ENCODE data around the gene CRY1. TPM values are rescaled to one million over a fixed set of nuclear protein-coding genes. Genes with fewer than 3 reads are reported as not detected.
"Not testable (repeated sequence)": the region's sequence is repeated elsewhere in the genome, so short reads cannot be mapped to it uniquely, and the experiment has no call there.

The CRY1 gene
- total RNA-seq, 1 donor from 2014 or later, result 10.1 TPM

- Mint-ChIP-seq H3K27ac (ENCODE audit: unreplicated experiment) (no peak overlapping the region), H3K4me1 (ENCODE audit: low read depth, unreplicated experiment) (no peaks in the 10 kb centered on the region), H3K27me3 (ENCODE audit: unreplicated experiment) (peaks cover 2% of the 10 kb centered on the region)
Measured at GRCh38 chr12:107108995-107109508, 15.7 kb upstream of the CRY1 start.

DNA sequence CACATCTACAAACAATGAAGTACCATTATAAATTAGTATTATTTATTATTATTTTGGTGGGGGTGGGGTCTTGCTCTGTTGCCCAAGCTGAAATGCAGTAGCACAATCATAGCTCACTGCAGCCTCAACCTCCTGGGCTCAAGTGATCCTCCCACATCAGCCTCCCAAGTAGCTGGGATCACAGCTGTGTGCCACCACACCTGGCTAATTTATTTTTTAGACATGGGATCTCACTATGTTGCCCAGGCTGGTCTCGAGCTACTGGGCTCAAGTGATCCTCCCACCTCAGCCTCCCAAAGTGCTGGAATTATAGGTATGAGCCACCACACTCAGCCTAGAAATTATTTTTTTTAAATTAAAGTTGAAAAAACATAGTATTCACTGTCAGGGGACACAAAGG lies 15.0 kb upstream of the CRY1 start:
- not testable (repeated sequence) for H3K27ac Mint-ChIP-seq (ENCODE audit: unreplicated experiment); H3K27me3 Mint-ChIP-seq (ENCODE audit: unreplicated experiment)

More at GRCh38 chr12:107108995-107109508, 15.7 kb upstream of the CRY1 start:
- DNase-seq, result no peak
- no peak overlapping the region for H3K4me3 Mint-ChIP-seq (ENCODE audit: unreplicated experiment)
- no peaks in the 10 kb centered on the region for H3K36me3 Mint-ChIP-seq (ENCODE audit: unreplicated experiment)
- TF ChIP-seq, protein P1, sequence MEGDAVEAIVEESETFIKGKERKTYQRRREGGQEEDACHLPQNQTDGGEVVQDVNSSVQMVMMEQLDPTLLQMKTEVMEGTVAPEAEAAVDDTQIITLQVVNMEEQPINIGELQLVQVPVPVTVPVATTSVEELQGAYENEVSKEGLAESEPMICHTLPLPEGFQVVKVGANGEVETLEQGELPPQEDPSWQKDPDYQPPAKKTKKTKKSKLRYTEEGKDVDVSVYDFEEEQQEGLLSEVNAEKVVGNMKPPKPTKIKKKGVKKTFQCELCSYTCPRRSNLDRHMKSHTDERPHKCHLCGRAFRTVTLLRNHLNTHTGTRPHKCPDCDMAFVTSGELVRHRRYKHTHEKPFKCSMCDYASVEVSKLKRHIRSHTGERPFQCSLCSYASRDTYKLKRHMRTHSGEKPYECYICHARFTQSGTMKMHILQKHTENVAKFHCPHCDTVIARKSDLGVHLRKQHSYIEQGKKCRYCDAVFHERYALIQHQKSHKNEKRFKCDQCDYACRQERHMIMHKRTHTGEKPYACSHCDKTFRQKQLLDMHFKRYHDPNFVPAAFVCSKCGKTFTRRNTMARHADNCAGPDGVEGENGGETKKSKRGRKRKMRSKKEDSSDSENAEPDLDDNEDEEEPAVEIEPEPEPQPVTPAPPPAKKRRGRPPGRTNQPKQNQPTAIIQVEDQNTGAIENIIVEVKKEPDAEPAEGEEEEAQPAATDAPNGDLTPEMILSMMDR (IDR thresholded peaks at IDR 0.05; ENCODE audit: partially characterized antibody, unreplicated experiment), result no peak
- peaks cover 3% of the 10 kb centered on the region for H3K9me3 Mint-ChIP-seq (ENCODE audit: unreplicated experiment)

GRCh38 chr12:107107381-107107780 lies 14.0 kb upstream of the CRY1 start:
- Mint-ChIP-seq H3K9me3 (ENCODE audit: unreplicated experiment) (peaks cover 3% of the 10 kb centered on the region), H3K27me3 (ENCODE audit: unreplicated experiment) (peaks cover 4% of the 10 kb centered on the region), H3K27ac (ENCODE audit: unreplicated experiment) (no peak overlapping the region), H3K4me3 (ENCODE audit: unreplicated experiment) (no peak overlapping the region), H3K4me1 (ENCODE audit: low read depth, unreplicated experiment) (no peaks in the 10 kb centered on the region), H3K36me3 (ENCODE audit: unreplicated experiment) (no peaks in the 10 kb centered on the region)
- no peak for DNase-seq
- TF ChIP-seq, protein P1 (IDR thresholded peaks at IDR 0.05; ENCODE audit: partially characterized antibody, unreplicated experiment), result no peak

More for the DNA sequence above, 15.0 kb upstream of the CRY1 start:
- not testable (repeated sequence) for H3K4me1 Mint-ChIP-seq (ENCODE audit: low read depth, unreplicated experiment); H3K36me3 Mint-ChIP-seq (ENCODE audit: unreplicated experiment); H3K4me3 Mint-ChIP-seq (ENCODE audit: unreplicated experiment); DNase-seq; H3K9me3 Mint-ChIP-seq (ENCODE audit: unreplicated experiment)

DNA sequence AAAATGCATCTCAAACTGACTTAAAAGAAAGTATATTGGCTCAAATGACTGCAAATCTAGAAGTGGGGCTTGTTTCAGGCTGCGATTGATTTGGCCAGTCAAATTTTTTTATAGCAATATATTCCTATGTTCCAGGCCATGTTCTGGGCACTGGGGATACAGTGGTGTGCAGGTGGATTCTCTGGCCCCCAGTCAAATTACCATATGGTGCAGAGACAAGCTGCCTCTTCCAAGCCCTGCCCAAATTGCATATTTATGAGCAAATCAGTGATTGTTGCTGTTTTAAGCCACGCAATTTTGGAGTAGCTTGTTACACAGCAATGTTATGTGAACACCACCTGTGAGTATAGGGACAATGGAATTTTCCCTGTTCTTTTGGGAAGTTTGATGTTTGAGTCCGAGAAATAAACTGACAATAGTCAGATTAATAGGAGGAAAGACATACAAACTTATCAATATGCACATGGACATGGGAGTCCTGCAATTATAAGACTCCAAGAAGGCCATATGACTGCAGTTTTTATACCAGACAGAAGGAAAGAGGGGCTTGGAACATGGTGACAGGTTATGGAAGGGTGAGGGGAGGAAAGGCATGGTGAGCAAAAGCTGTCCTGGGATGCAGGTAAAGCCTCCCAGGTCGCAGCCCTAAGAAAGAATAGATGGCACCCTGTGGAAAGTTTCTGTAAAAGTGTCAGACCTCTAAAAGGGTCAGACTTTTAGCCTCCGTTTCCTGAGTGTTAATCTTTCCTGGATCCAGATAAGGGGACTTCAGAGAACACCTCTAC lies 13.1 kb upstream of the CRY1 start:
- peaks cover 4% of the 10 kb centered on the region for H3K27me3 Mint-ChIP-seq (ENCODE audit: unreplicated experiment)
- H3K9me3 Mint-ChIP-seq (ENCODE audit: unreplicated experiment), result peaks cover 3% of the 10 kb centered on the region
- H3K36me3 Mint-ChIP-seq (ENCODE audit: unreplicated experiment), result no peaks in the 10 kb centered on the region
- TF ChIP-seq, protein P1 (IDR thresholded peaks at IDR 0.05; ENCODE audit: partially characterized antibody, unreplicated experiment), result no peak
- no peak overlapping the region for H3K4me3 Mint-ChIP-seq (ENCODE audit: unreplicated experiment)
- no peak for DNase-seq
- H3K4me1 Mint-ChIP-seq (ENCODE audit: low read depth, unreplicated experiment), result no peaks in the 10 kb centered on the region
- H3K27ac Mint-ChIP-seq (ENCODE audit: unreplicated experiment), result no peak overlapping the region

GRCh38 chr12:107105410-107105703 lies 12.0 kb upstream of the CRY1 start:
- no peak for DNase-seq
- H3K27me3 Mint-ChIP-seq (ENCODE audit: unreplicated experiment), result peaks cover 4% of the 10 kb centered on the region
- TF ChIP-seq, protein P1 (IDR thresholded peaks at IDR 0.05; ENCODE audit: partially characterized antibody, unreplicated experiment), result no peak
- H3K4me3 Mint-ChIP-seq (ENCODE audit: unreplicated experiment), result no peak overlapping the region
- H3K27ac Mint-ChIP-seq (ENCODE audit: unreplicated experiment), result no peak overlapping the region
- H3K36me3 Mint-ChIP-seq (ENCODE audit: unreplicated experiment), result no peaks in the 10 kb centered on the region
- H3K9me3 Mint-ChIP-seq (ENCODE audit: unreplicated experiment), result peaks cover 3% of the 10 kb centered on the region
- no peaks in the 10 kb centered on the region for H3K4me1 Mint-ChIP-seq (ENCODE audit: low read depth, unreplicated experiment)
